CD4-positive, alpha-beta T cell treated with Interleukin-4 for 1 hour (primary cell): ENCODE measurements around the gene PKP4.

Source experiments
- DNase-seq, 2 donors: peaks; one replicate each; pipeline ENCODE4 v3.0.0-alpha.2; 2020 to 2022

Gene PKP4

DNA sequence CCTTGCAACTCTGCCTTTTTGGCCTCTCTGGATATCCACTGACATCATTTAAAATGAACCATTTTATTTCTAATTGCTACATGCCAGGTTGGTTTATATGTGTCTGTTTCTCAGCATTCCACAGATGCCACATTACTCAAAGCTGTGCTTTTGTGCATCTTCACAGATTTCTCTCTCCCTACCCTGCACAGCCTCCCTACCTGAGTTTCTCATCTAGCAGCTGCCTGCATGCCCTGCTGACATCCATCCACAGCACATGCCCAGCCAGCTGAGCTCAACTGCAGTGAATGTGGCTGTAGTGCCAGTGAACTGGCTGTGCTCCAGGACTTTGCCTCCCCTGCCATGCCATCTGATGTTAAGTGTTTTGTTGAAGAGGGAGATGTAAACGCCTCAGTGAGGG, 44.5 kb downstream of the PKP4 start:
- DNase-seq: no peak

- no peak for DNase-seq
Observed at GRCh38 chr2:158502974-158503373, 46.2 kb downstream of the PKP4 start.

GRCh38 chr2:158504088-158504487, 47.3 kb downstream of the PKP4 start:
- no peak for DNase-seq

- DNase-seq: no peak
Observed at GRCh38 chr2:158505448-158505934, 48.7 kb downstream of the PKP4 start.

DNA sequence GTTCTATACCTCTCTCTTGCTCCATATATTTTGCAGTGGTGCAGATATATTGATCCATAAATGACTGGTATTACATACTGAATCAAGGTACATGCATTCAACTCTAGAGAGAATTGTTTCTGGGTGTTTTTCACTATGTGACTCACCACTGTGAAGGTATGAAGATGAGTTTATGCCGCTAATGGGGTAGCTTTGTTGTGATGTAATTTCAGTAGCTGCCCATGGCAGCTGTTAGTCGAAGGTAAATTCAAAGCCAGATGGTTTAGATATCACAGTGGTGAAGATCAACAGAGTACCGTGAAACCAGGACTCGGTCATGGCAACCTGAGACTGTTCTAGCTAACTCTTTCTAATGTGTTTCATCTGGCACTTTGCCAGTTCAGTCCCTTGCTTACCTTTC, 50.4 kb downstream of the PKP4 start:
- DNase-seq: no peak

GRCh38 chr2:158507679-158508078, 50.9 kb downstream of the PKP4 start:
- no peak for DNase-seq

- DNase-seq: no peak
Observed at GRCh38 chr2:158509928-158510797, 53.4 kb downstream of the PKP4 start.

DNA sequence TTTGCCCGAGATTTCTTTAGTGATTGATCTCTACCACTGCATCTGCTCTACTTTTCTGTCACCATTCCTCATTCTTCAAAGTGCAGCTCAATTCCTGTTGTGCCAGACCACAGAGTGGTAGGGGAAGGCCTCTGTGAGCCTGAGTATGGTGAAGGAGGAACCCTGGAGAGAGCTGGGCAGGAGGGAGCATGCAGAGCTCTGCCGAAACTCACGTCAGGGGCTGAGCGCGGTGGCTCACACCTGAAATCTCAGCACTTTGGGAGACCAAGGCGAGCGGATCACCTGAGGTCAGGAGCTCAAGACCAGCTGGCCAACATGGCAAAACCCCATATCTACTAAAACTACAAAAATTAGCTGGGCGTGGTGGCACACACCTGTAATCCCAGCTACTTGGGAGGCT, 54.1 kb downstream of the PKP4 start:
- DNase-seq: no peak

- no peak for DNase-seq
Observed at GRCh38 chr2:158511706-158512105, 55.0 kb downstream of the PKP4 start.

- DNase-seq: no peak
Observed at GRCh38 chr2:158512323-158512722, 55.6 kb downstream of the PKP4 start.

DNA sequence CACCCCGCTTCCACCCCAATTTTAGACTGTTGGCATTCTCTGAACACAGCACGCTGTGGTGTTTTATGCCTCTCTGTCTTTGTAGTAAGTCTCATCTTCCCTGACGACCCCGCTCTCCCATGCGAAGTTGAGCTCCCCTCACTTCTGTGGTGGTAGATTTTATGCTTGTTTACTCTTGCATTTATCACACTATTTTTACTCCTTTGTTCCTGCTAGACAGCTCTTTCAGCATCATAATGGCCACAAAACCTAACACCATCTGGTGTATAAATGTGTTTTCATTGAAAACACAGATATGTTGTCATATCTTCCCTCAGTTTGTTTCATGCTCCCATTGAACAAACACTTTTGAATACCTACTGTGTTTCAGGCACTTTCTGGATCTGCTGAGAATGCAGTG, 57.1 kb downstream of the PKP4 start:
- no peak for DNase-seq

- no peak for DNase-seq
Observed at GRCh38 chr2:158518084-158518483, 61.3 kb downstream of the PKP4 start.

DNA sequence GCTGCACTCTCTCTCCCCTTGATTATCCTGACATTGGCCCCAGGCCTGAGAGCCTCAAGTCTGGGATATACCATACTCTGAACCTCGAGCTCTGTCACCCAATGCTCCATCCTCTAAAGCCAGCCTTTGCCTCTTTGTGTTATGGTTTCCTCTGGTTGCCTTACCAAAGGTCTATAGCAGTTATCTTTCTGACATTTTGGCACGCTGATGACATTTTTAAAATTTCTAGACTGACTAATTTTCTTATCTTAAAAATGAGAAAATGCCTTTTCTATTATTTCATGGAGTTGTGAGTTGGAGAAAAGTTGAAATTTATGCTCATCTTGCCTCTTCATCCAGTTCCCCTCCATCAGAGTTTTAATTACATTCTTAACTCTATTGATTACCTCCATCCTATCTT, 62.7 kb downstream of the PKP4 start:
- no peak for DNase-seq

DNA sequence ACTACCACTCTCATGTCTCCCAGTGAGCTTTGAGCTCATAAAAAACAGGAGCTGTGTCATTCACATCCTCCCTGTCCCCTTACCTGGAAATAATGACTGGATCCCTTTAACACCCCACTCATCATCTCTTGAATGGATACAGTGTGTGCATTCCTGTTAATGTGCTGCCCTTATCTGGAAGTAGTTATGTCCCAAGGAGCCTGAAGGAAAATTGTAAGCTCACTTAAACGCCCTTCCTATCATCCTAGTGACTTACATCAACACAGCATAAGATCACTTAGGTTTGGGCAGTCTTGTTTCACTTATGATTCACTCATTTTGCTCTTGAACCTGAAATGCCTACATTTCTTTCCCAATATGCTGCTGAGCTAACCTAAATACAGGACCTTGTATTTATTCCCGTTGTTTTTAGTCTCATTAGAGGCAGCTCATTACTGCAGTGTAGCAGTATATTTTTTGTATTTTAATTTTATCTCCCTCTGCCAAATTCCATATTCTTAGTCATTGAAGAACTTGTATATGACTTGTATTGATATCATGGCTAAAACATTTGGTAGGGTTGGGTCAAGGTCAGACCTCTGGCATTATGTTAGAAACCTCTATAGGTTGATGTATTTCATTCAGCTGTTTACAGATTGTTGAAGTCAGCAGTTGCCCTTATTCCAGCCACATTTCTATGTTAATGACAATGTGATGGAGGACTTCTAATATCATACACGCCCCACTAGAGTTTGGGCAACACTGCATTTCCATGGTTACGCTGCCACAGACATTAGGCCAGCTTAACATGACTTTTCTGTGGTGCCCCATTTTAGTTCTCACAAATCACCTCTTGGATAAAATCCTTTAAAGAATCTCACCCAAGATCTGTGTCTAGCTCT, 72.9 kb downstream of the PKP4 start:
- no peak for DNase-seq

GRCh38 chr2:158530829-158531228, 74.1 kb downstream of the PKP4 start:
- no peak for DNase-seq

DNA sequence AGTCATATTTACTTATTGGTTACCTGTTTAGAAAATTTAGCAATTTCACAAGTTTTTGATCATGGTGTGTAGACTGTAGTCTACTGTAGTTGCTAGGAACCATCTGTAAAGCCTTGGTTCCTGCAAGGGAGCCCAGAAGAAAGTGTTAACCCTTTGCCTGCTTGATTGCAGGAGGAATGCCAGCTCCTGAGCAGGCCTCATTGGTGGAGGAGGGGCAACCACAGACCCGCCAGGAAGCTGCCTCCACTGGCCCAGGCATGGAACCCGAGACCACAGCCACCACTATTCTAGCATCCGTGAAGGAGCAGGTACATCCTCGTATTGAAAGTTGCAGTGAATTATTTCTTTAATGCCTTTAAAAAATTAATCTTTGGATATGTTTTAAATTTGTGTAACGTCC, 76.3 kb downstream of the PKP4 start:
- no peak for DNase-seq

DNA sequence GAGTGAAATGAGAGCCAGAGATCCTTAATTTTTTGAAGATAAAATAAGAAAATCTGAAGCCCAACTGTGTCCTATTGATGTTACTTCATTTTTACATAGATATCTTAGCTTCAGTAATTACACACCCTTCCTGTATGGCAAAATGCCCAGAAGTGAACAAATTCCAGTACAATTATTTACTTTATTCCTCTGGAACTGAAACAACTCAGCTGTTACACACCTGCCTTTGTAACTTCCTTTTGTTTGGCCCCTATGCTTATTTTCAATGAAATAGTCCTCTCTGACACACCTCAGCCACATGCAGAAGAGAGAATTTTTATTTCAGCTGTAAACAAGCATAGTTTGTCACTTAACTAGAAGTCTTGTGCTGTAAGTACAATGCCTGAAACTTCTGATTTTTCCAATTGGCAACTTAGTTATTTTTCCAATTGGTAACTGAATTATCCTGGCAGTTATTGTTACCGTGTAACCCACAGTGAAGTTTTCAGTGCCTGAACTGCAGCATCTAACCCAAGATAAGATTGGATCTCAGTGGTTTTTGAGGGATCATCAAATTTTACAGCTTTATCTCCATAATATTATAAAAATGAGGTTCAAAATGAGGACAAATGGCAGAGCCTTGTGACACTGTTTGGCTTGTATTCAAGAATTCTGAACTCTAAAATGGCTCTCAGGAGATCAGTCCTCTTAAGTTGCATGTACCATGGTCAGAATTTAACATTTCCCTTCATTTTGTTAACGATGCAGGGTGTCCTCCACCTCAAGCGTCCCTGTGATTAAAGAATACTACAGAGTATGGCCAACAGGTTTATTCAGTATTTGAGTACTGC, 82.6 kb downstream of the PKP4 start:
- DNase-seq: no peak

GRCh38 chr2:158542577-158542976, 85.8 kb downstream of the PKP4 start:
- no peak for DNase-seq

DNA sequence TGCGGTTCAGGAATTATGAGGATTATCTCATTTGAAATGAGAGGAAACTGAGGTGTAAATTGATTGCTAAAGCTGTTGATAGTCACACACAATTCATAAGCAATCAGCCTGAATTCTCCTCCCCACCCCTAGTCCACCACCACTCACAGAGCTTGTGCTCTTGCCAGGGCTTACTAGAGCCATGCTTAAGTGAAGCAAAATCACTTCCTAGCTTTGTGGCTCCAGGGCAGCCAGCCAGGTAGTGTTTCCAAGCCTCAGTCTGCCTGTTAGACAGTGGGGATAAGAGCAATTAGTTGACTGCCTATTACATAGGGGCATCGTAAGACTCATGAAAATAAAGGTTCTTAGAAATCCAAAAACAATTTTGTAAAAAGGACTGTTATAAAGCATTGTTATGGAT, 87.2 kb downstream of the PKP4 start:
- DNase-seq: no peak

DNA sequence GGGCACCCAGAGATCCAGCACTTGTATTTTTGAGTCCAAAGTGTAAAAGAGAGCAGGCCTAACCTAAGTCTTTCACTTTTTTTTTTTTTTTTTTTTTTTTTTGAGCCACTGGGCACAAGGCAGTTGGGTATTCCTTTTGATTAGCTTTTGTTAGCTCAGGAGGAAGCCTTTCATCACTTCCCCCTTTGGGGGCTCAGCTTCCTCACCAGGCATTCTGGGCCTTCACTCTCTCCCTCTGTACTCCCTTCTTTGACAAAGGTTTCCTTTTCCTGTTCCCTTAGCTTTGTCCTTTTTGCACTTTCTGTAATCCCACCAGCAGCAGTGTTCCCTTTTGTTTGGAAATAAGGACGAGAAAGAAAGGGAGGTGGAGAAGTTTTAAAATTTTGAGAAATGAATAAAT, 88.2 kb downstream of the PKP4 start:
- DNase-seq: no peak

GRCh38 chr2:158546412-158547144, 89.8 kb downstream of the PKP4 start:
- no peak for DNase-seq

DNA sequence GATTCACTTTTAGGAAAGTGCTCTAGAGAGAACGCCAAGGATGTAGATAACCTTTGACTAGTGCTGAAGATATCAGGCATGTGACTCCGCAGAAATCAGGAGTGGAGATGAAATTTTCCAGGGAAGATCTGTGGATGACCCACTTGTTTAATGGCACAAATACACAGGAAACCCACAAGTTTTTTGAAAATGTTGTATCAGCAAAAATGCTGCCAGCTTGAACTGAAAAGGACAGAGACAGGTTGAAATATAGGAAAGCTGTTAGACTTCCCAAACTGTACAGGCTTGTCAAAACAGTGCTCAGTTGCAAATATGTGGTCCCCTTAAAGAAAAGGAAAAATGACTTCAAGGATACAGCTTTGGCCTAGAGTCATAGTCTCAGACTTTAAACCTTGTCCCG, 96.5 kb downstream of the PKP4 start:
- DNase-seq: no peak
